Stimulated activated CD8-positive, alpha-beta memory T cell treated with anti-CD3 and anti-CD28 coated beads, Interleukin-4, amount 100 ng/mL, for 24 hours (primary cell): Measurements from ENCODE around the gene MEI1.
"Not testable (repeated sequence)": the region's sequence is repeated elsewhere in the genome, so short reads cannot be mapped to it uniquely, and the experiment has no call there.

Source experiments
- DNase-seq: peaks from one replicate; pipeline ENCODE4 v3.0.0-alpha.2; 2020; ENCODE audit warnings: low read depth

MEI1 gene

GRCh38 chr22:41699264-41700107, at the start of gene MEI1:
Gene MEI1 (plus strand): TSS chr22:41699503. CDS start chr22:41699539, 36 bp downstream.
- DNase-seq, result peak; percentile 89

GRCh38 chr22:41650229-41650628, 49.1 kb upstream of the MEI1 start:
- DNase-seq, result no peak

GRCh38 chr22:41650821-41651220, 48.5 kb upstream of the MEI1 start:
- no peak for DNase-seq

- no peak for DNase-seq
Measured at GRCh38 chr22:41654322-41654721, 45.0 kb upstream of the MEI1 start.

- no peak for DNase-seq
Measured at GRCh38 chr22:41656556-41656955, 42.7 kb upstream of the MEI1 start.

GRCh38 chr22:41657709-41658108, 41.6 kb upstream of the MEI1 start:
- no peak for DNase-seq

GRCh38 chr22:41658869-41659268, 40.4 kb upstream of the MEI1 start:
- no peak for DNase-seq

- DNase-seq, result no peak
Measured at GRCh38 chr22:41659941-41660340, 39.4 kb upstream of the MEI1 start.

- DNase-seq, result no peak
Measured at GRCh38 chr22:41660416-41660815, 38.9 kb upstream of the MEI1 start.

- DNase-seq, result no peak
Measured at GRCh38 chr22:41661088-41661487, 38.2 kb upstream of the MEI1 start.

GRCh38 chr22:41661713-41662112, 37.6 kb upstream of the MEI1 start:
- DNase-seq, result no peak

- not testable (repeated sequence) for DNase-seq
Measured at GRCh38 chr22:41663594-41663993, 35.7 kb upstream of the MEI1 start.

GRCh38 chr22:41664490-41664889, 34.8 kb upstream of the MEI1 start:
- no peak for DNase-seq

GRCh38 chr22:41664951-41665350, 34.4 kb upstream of the MEI1 start:
- DNase-seq, result no peak

- no peak for DNase-seq
Measured at GRCh38 chr22:41668971-41669911, 30.1 kb upstream of the MEI1 start.

- DNase-seq, result not testable (repeated sequence)
Measured at GRCh38 chr22:41672096-41672495, 27.2 kb upstream of the MEI1 start.

GRCh38 chr22:41672780-41673509, 26.4 kb upstream of the MEI1 start:
- no peak for DNase-seq

- DNase-seq, result no peak
Measured at GRCh38 chr22:41674846-41675340, 24.4 kb upstream of the MEI1 start.

- no peak for DNase-seq
Measured at GRCh38 chr22:41676134-41676533, 23.2 kb upstream of the MEI1 start.

- DNase-seq, result no peak
Measured at GRCh38 chr22:41681616-41682015, 17.7 kb upstream of the MEI1 start.

GRCh38 chr22:41682033-41682807, 17.1 kb upstream of the MEI1 start:
- DNase-seq, result peak; percentile 75
